Esophagus muscularis mucosa (tissue), 3 donors: Measurements from ENCODE around the gene FBH1.

ENCODE experiments used
- CTCF ChIP-seq, 3 experiments: fragments of 200-600 bp in 2 of 3; fragments of 450-650 bp in 1 of 3; sonication (generic) in 2 of 3; IDR thresholded peaks; one replicate each; pipeline ENCODE4 v1.5.1; 2017 to 2019; ENCODE audit warnings: antibody characterized with exemption in 3 of 3, mild to moderate bottlenecking in 2 of 3, moderate library complexity in 1 of 3
- POLR2A ChIP-seq: fragments of 450-650 bp; IDR thresholded peaks from one replicate; pipeline ENCODE4 v1.6.1; 2017; ENCODE audit warnings: antibody characterized with exemption, moderate library complexity, mild to moderate bottlenecking, low read depth

GRCh38 chr10:5927306-5927705 is 37.3 kb downstream of the FBH1 start:
- TF ChIP-seq CTCF (IDR thresholded peaks at IDR 0.05) (no peak), POLR2A (no peak)
